NCI-H187 treated with DMSO at 0.1 percent for 48 hours (cell line): ENCODE data around the gene TEPSIN.

Experiments
- DNase-seq: peaks from one replicate; lab custom pipeline; 2025; lab: John Stamatoyannopoulos, UW

The TEPSIN gene

GRCh38 chr17:81250286-81251093 lies 11.6 kb upstream of the TEPSIN start:
- DNase-seq, result no peak

DNA sequence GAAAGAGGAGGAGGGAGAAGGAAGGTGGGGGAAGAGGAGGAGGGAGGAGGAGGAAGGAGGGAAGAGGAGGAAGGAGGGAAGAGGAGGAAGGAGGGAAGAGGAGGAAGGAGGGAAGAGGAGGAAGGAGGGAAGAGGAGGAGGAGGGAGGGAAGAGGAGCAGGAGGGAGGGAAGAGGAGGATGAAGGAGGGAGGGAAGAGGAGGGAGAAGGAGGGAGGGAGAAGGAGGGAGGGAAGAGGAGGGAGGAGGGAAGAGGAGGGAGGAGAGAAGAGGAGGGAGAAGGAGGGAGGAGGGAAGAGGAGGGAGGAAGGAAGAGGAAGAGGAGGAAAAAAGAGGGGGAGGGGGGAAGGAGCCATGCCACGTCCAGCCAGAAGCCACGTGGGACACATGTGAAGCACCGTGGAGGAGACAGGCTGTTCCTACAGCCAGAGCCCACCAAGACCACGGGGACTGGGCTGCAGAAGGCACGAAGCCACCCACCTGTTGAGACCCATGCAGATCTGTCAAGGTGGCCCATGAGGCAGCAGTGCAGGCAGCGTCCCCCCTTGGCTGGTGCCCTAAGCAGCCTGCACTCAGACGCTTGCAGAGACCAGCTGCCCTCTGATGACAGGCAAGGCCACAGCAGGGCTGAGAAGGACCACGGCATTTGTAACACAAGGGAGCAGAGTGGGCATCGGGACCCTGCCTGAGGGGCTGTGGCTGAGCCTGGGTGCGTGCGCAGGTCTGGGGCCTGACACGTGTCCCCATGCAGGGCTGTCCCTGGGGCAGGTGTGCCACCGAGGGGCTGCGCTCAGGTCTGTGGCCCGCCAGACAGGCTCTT lies 10.6 kb upstream of the TEPSIN start:
- no peak for DNase-seq

GRCh38 chr17:81248649-81249048 lies 9.8 kb upstream of the TEPSIN start:
- no peak for DNase-seq

DNA sequence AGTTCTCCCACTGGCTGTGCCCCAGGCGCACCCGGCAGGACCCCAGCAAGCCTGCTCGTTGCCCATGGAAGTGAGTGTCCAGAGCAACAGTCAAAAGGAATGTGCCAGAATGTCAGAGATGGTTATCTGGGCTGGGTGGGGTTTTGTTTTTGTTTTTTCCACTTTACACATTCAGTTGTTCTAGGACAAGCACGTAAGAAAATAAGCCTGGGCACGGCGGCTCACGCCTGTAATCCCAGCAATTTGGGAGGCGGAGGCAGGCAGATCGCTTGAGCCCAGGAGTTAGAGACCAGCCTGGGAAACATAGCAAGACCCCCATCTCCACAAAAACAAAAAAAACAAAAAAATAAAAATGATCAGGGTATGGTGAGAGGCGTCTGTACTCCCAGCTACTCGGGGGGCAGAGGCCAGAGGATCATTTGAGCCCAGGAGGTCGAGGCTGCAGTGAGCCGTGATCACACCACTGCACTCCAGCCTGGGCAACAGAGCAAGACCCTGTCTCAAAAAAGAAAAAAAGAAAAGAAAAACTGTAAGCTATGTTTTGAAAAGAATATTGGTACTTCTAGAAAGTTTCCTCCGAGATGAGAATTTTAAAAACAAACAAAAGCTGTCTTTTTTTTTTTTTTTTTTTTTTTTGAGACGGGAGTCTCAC lies 8.6 kb upstream of the TEPSIN start:
- no peak for DNase-seq

- DNase-seq, result no peak
Measured at GRCh38 chr17:81246679-81247338, 8.0 kb upstream of the TEPSIN start.

DNA sequence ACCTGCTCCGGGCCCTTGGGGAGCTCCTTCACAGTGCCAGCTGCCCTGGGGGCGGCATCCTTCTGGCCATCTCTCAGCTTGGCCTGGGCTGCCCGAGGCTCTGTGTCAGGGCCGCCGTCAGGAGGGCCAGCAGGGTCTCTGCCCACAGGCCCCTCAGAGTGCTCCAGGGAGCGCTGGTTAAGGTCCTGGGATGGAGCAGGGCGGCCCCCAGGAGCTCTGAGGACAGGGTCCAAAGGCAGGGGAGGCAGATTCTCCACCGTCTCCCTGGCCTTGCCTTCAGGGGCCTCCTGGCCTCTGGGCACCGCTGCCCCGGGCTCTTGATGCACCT lies 7.5 kb upstream of the TEPSIN start:
- no peak for DNase-seq

- no peak for DNase-seq
Measured at GRCh38 chr17:81245665-81246342, 6.9 kb upstream of the TEPSIN start.

GRCh38 chr17:81245024-81245664 lies 6.3 kb upstream of the TEPSIN start:
- no peak for DNase-seq

DNA sequence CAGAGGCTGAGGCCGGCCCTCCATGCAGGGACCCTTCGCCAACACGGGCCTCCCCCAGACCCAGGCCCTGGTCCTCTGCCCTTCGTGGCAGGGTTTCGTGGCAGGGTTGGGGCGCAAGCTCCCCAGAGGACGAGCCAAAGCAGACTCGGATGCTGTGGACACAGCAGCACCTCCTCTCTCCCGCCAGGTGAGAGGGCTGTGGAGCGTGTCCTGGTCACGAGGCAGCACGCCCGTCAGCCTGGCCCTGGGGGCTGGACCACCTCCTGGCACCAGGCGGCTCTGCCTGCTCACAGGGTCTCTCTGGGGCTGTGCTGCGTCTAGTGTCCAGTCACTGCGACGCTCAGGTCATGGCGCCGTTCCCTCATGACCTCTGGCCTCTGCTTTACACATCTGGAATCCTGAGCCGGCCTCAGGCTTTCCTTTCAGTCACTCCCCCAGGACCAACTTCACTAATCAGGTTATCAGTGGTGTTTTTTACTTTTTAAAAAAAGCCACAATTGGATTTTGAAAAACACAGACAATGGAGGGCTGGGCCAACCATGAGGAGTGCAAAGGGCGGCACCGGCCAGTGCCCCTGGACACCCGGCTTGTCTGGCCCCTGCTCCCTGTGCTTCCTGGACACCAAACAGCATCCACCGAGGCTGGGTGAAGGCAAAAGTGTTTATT lies 5.6 kb upstream of the TEPSIN start:
- no peak for DNase-seq

GRCh38 chr17:81243333-81243664 lies 4.4 kb upstream of the TEPSIN start:
- DNase-seq, result no peak

GRCh38 chr17:81242421-81243332 lies 3.8 kb upstream of the TEPSIN start:
- no peak for DNase-seq

DNA sequence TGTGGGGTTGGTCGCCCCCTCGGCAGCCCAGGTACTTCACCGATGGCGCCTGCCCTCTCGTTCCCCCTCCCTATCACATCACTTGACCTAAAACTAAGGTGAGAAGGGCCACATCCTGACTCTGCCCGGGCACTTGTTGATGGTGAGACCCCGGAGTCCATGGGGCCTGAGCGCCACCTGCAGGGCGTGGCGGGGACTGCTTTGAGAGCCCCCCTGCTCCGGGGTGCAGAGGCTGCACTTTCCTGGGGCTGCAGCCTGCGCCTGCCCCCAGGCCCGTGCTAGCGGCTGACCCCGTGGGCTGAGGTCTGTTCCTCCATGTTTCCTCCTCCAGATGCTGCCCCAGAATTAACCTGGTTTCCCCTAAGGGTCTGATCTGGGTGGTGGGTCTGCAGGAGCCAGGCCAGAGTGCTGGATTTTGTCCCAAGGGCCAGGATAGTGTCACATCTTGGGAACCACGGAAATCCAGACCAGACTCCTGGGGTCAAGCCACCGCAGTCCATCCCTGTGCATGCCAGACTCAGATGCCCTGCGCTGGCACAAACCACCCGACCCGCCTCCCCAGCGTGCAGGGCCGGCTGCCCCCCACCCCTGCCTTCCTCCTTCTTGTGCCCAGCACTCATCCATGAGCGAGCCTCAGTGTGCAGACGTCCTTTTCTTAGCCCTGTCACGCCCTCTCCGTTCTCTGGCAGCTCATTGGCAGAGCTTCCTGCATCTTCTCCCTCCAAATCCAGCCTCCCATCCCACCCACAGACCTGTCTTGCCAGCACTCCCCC lies 3.0 kb upstream of the TEPSIN start:
- DNase-seq, result no peak

DNA sequence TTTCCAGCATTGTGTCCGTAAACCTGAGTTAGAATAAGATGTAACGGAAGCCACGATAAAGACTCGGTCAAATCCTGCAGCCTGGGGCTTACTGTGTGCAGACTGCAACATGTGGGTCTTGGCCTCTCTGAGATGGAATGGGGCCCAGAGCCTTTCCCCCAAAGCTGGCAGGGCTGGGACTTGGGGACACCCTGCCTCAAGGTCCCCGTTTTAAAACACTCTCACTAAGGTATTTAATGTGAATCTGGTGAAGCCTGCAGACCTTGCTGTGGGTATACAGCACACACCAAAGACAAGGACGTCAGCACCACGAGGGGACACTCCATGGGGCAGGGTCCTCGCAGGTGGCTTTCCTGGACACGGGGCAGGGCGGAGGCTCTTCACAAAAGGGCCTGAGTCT lies 2.3 kb upstream of the TEPSIN start:
- no peak for DNase-seq

GRCh38 chr17:81240761-81241160 lies 1.9 kb upstream of the TEPSIN start:
- DNase-seq, result no peak

DNA sequence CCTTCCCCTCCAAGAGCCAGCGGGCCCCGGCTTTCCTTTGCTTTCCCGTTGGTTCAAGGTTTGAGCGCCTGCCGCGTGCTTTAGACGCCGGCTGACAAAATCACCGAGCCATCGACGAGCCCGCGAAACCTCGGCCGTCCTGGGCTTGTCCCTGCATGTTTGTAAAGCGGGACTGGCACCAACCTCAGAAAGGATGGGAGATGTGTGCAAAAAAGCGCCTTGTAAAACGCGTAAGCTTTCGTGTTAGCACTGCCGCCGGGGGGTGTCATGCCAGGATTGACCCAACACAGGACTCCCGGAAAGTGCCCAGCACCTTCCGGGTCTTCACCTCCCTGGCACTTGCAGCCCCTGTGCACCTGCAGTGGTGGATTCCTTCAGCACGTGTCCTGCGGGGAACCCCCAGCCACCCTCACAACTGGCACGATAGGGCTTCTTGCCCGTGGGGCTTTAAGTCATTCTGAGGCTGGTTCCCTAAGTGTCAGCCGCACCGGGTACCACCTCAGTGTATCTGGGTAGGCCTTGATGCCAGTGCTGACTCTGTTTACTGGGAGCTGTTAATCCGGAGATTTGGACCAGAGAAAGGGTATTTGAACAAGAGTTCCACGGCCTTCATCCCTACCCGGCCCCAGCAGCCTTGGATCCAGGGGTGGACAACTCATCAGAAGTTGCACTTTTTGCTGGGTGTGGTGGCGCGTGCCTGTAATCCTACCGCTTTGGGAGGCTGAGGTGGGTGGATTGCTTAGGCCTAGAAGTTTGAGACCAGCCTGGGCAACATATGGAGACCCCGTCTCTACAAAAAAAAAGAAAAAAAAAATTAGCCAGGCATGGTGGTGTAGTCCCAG lies 1.1 kb upstream of the TEPSIN start:
- DNase-seq, result no peak

GRCh38 chr17:81238490-81238814 lies 403 bp downstream of the TEPSIN start:
- DNase-seq, result no peak

- DNase-seq, result no peak
Measured at GRCh38 chr17:81237591-81238489, 1.0 kb downstream of the TEPSIN start.
